HG02623 (cell line): ENCODE measurements around the gene PISD.
A peak's percentile ranks its signal among the peaks of the same experiment; 100 is the strongest.

ENCODE experiments used
- ATAC-seq: cut with Tn5 transposase; IDR thresholded peaks from one replicate; pipeline ENCODE4 v1.9.1; 2021; ENCODE audit warnings: moderate library complexity; ENCODE audit not compliant: unreplicated experiment

Gene PISD

DNA sequence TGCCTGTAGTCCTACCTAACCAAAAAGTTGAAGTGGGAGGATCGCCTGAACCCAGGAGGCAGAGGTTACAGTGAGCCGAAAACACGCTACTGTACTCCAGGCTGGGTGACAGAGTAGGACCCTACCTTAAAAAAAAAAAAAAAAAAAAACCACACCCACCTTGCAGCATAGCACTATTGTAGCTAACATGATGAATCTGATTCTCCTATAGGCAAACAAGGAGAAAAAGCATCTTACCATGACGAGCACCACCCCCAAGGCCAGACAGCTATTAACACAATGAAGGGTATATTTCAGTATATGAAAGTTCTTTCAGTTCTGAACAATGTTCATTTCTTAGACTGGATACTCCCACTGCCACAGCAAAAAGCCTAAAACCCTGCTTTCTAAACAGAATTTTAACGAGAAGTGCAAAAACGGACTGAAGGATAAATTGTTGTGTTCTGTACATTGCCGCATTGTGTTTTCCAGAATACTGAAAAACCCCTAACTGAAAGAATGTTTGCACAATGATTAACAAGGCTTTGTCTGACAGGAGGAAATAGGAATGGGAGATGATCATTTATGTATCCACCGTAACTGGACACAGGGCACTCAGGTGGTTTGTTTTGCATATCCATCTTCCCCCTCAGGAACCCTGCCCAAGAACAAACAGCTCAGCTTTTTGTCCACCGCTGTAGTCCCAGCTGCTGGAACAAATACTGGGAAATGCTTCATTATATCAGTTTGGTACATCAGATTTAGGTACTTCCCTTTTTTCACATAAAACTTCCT lies 8.9 kb downstream of the PISD start:
- ATAC-seq: no peak

DNA sequence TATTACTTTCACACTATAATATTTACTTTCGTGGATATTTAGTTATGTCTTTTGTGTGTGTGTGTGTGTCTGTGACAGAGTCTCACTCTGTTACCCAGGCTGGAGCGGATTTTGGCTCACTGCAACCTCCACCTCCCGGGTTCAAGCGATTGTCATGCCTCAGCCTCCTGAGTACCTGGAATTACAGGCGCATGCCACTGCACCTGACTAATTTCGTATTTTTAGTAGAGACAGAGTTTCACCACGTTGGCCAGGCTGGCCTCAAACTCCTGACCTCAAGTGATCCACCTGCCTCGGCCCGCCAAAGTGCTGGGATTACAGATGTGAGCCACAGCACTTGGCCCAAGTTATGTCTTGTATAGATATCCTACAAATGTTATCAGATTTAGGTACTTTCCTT lies 9.9 kb downstream of the PISD start:
- no peak for ATAC-seq

DNA sequence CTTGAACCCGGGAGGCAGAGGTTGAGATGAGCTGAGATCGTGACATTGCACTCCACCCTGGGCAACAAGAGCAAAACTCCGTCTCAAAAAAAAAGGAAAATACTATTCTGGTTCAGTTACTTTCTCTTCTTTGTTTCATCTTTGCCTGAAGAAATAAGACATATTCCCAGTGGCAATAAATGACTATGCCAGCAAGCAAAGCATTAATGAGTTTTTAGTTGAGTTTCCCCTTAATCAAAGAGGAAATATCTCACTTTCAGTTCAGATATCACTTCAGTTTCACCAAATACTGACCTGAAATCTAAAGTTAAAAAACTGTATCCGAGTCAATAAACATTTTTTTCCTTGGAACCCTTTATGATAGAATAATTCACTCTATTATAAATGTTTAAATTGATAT lies 10.4 kb downstream of the PISD start:
- ATAC-seq: no peak

DNA sequence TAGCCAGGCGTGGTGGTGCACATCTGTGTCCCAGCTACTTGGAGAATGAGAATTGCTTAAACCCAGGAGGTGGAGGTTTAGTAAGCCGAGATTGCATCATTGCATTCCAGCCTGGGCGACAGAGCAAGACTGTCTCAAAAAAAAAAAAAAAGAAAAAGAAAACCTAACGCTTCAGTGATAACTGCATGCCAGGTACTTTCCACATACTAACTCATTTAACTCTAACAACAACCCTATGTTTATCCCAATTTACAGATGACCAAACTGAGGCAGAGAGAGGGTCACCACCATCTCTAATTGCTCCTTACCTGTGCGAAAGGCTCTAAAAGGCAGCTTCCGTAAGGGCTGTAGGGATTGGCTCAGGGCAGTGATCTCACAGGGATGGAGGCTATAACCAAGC lies 11.6 kb downstream of the PISD start:
- ATAC-seq: no peak

DNA sequence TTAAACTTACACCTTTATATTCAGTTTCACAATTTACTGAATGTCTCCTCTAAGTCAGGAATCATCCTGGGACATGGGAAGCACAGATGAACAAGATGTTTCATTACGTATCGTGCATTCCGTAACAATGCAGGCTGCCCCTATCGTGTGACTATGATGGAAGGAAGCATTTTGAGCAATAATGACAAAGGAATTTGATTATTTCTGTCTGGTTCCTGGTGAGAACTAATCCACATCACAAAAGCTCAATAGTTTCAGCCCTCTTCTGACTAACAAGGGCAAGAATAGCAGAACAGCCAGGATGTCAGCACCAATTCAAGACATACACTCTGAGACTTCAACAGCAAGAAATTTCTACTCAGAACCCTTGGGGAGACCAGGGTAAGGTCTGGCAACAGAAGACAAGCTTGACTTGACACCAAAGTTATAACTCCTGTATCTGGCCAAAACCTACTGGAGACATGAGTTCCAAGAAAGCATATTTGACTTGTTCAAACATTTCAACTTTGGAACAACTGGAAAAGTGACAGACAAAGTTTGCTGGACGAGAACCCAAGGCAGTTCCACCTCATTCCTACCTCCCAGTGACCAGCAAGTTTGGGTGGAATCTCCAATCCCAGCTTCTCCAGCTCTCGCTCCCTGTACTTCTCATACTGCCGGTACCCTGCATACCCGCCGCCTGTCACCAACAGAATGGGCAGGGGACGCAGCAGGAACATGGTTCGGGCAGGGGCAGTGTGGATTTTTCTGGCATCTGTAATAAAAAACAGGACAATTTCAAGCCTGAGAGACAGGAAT lies 14.3 kb downstream of the PISD start:
- no peak for ATAC-seq

DNA sequence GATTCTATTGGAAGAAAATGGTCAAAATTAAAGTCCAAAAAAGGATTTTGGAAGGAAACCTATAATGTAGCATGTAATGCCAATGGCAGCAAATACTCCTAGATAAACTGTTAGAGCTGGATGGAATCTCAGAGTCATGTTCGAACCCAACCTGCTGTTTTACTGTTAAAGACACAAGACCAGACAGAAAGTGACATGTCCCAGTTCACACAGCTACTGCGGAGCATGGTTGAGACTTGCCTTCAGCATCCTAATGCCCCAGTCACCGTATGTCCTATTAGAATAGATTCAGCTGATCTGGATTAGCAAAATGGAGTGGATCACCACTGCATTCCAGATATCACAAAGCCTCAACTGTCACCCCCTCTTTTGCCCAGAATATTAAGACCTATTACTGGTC lies 14.9 kb downstream of the PISD start:
- ATAC-seq: no peak

DNA sequence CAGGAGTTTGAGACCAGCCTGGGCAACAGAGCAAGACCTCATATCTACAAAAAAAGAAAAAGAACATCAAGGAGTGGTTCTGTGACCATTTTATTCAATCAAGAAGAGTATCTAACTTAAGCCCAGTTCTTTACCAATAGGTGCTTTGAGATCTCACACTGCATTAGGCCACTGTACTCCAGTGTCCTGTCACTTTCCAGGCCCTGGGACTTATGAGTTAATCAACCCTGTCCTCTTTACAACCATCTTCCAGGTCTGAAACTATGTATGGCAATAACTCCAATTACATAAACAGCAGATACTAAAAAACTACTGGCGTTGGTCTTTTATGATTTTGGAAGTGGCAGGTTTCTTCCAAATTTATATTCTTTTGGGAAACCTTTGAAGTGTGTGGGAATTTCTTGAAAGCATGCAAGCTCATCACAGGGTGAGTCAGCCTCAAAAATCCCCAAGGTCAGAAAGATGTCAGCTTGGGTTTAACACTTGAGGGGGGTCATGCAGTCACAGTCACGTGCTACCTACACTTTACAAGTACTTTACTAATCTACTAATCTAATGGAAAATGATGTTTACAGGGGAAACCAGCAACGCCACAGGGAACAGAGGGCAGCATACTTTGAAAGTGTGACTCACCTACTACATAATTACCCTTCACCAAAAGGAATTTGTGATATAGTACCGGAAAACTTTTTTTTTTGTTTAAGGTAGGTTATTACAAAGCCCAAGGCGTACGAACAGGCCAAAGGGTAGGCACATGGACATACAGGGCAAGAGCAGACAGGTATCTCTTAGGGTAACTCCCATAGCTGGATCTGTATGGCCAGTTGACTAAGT lies 15.6 kb downstream of the PISD start:
- ATAC-seq: no peak

DNA sequence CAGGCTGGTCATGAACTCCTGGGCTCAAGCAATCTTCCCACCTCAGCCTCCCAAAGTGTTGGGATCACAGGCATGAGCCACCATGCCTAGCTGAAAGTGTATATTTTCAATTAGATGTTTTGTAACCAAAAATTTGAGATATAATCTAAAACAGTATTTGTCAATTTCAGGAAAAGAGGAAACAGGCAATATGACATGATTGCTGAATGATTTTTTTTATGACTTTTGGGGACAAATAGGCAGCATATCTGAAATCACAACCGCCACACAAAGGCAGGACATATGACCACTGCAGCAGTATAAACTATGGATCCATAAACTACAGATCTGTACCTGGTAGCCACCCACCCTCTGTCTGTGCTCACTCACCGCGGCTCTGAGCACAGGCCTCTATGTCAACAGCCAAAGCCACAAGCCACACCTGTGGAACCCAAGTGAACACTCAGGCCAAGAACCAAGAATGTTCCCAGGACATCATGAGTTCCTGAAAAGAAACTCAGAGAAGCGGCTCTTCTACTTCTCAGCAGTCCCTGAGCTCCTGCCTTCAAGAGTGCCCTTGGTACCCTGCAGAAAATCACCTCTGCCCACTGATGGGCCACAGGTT lies 22.5 kb downstream of the PISD start:
- no peak for ATAC-seq

DNA sequence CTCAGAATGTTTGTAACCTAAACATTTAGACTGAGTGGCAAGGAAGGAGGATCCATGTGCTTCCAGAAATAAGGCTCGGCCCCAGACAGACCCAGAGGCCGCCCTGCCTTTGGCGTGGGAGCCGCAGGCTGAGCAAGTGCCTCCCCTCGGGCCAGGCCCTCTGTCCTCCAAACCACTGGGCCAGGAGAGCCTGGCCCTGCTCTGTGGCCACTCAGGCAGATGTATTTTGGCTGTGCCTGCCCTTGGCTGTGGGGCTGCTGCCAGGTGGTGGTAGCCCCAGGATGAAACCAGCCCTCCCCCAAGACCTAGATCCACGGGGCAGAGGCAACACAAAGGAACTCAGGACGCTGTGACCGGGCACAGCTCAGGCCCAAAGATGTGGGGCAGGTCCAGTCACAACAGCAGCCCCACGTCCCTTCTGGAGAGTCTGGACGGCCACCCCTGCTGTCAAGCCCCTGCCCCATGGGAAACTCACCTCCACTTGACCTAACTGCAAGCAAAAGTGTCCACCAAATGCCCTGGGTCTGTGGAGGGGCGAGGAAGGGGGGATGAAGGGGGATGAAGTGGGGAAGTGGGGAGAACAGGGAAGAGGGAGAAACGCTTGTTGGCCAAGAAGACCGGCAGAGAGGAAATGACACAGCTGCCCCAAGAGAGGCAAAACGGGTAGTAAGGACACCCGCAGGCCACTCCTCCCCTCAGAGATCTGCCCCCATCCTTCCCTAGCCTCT lies 24.0 kb downstream of the PISD start:
- ATAC-seq: peak; percentile 4

DNA sequence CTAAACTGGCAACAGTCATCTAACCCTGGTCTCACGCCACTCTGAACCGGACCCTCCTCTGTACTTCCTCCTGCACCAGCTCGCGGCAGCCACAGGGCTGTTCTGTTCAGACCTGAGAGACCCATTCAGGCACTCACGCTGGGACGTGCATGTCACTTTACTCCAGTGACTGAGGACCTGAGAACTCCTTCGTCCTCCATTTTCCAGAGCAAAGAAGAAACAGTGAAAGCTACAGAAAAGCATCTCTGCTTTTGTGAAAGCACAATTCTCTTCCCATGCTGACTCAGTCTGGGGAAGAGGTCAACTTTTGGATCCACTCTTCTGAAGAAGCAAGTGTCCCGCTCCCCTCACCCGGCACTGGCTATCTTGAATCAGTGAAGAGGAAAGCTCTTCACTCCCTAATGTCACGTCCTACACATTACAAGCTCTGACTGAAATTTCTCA lies 24.5 kb downstream of the PISD start:
- ATAC-seq: peak; percentile 55

DNA sequence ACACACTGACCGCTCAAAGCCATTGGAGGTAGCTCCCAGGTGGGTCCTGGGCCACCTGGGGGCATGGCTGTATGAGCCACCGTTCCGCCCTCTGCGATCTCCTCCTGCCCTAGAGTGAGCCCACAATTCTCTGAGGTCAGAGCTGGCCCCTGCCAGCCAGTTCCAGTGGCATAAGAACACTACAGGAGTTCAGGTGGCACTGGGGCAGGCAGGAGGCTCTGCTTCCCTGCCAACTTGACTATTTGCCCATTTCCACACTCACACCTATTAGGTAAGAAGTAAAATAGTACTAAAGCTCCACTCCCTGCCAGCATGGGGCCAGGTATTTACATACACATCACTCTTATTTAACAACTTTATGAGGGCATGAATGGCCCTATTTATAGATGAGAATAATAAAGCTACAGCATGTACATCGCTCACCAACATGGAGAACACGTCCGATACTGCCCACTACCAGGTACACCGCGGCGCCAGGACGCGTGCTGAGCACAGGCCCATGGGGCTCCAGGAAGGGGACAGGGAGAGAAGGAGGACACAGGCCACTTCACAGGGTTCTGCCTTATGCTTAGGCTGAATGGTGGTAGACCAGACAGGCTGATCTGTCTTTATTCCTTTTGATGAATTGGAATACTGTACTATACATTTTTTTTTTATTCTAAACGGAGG lies 26.2 kb downstream of the PISD start:
- ATAC-seq: no peak

DNA sequence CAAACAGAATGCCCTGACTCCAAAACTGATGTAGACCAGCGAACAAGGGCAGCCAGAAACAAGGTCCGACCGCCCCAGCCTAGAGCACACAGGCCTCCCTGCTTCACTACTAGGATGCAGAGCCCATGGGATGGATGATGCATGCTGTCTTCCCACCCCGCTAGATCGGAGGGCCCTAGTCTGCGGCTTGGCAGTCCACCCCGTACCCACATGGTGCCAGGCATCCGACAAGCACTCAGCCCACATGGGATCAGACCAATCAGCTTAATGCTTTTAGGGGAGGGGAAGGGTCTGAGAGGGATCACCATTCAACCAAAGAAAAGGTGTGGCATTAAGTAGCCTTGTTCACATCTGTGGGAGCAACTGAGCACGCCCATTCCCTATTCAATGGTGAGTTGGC lies 30.6 kb downstream of the PISD start:
- no peak for ATAC-seq

DNA sequence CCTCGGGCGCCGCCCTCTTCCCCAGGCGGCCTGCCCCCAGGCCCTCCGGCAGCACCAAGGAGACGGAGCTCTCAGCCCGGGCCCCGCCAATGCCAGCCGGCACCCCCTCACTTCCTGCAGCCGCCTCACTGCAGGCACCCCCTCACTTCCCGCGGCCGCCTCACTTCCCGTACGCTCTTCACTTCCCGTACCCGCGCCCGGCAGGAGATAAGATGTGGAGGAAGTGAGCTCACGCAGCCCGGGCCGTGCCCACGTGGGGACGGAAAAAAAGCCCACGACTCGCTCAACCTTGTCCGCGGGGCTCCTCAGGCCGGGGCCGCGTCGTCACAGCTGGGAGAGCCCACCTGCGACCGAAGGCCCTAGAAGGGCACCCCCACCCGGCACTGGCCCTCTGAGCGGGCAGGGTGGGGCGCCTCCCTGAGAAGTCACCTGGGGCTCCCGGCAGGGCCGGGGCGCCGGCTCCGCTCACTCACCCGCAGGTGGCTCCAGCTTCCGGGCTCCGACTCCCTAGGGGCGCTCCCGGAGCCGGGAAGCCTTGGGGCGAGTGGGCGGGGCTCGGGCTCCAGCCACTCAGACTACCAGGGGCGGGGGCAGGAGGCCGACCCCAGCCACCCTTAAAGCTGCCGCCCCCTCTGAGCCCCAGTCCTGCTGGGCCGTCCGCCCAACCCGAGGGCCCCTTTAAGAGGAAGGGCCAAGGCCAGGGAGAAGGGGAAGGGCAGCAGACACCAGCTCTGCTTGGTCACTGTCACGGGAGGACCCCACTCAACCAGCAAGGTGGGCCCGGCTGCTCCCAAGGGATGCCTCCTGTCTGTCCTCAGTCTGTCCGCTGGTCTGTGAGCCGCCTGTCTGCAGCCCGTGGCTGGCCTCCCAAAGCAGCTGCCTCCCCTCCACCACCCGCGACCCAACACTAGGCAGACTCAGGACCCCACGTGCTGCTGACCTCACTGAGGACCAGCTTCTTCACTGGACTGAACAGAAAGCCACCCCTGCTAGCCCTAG lies 31.4 kb downstream of the PISD start:
- peak; percentile 37 for ATAC-seq

DNA sequence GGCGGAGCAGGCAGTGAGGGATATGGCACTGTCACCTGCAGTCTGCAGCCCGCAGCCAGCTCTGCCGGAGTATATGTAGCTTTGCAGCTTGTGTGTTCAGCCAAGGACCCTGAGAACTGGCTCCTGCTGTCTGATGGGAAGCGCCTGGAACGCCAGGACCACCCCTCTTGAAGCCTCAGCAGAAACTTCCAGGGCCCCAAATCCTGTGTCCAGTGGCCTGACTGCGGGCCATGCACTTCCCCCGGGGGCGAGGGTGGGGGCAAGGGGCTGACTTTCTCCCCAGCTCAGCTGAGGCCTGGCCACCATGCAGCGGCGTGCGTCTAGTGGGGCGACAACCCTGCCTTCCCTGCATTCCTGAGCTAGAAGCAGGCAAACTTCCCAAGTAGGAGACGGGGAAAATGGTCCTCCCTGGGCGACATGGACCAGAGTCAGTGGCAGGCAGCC lies 32.3 kb downstream of the PISD start:
- ATAC-seq: no peak

DNA sequence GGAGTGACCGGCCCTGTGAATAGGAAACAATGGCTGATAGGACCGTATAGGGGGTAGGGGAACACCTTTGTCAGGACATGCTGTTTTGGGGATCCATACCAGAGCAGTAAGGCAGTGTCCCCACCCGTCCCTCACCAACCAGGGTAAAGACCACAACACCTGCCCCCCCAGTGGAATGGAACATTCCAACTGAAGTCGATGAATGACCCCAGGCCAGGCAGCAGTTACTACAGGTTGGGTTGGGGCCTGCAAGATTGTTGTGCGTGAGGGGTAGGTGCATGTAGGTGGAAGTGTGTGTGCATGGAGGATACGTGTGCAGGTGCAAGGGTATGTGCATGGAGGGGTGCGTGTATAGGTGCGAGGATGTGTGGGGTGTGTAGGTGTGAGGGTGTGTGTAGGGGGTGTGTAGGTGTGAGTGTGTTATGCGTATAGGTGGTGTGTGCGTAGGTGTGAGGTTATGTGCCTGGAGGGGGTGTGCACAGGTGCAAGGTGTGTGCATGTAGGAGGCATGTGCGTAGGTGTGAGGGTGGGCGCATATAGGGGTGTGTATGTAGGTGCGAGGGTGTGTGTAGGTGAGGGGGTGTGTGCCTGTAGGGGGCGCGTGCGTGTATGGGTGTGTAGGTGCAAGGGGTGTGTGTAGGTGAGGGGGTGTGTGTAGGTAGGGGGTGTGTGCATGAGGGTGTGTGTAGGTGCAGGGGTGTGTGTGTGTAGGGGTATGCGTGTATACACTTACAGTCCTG lies 32.9 kb downstream of the PISD start:
- no peak for ATAC-seq

DNA sequence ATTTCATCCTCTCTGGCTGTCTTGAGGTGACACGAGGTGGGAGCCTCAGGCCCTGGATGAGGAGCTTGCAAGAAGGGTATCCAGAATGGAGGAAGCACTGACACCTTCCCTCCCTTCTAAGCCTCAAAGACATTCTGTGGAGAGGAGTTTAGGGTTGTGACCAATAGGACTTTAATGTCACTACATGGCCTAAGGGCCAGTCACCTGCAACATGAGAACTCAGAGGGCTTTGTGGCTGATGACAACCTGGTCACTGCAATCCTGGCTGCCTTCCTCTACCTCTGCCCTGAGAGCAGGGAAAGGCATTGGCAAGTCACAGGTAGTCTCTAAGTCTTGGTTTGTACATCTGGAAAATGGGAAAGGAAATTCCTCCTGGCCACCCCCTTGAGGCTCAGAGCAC lies 33.7 kb downstream of the PISD start:
- no peak for ATAC-seq

DNA sequence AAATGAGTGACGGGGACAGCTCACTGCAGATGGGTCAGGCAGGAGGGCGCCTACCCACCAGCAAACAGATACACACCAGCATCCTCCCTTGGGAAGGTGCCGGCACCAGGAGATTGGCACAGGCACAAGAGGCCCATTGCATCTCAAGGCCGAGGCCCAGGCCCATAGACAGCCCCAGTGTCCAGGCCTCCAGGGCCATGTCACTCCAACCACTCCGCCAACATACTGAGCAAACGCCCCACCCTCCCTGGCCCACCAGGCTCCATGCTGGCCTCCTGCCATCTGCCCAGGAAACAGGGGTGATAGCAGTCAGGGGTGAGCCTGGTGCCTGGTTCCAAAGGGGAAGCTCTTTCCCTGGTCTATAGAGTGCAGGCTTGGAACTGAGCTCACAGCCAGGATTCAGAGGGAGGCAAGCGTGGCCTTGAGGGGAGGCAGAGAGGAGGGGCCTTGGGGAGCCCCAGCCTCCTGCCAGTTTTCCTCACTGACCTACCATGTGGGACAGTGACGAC lies 34.7 kb downstream of the PISD start:
- no peak for ATAC-seq
